ENCODE results near the gene EGLN3. TPM values are rescaled to one million over a fixed set of nuclear protein-coding genes. Genes with fewer than 3 reads are reported as not detected.

The EGLN3 gene
- total and polyA plus RNA-seq, 2 of the 13 experiments (the other 11 are each of a cell fraction or from before 2014, with no cell fraction given), result 0.18 to 27.3 TPM

- TF ChIP-seq AKNA (CRISPR knock-in tag; IDR thresholded peaks at IDR 0.05; ENCODE audit: borderline replicate concordance) (no peak), POLR2G (IDR thresholded peaks at IDR 0.05; ENCODE audit: low read depth, low read length) (no peak), SALL1 (CRISPR knock-in tag; IDR thresholded peaks at IDR 0.05) (peak; percentile 82), THAP8 (CRISPR knock-in tag; IDR thresholded peaks at IDR 0.05; ENCODE audit: borderline replicate concordance) (no peak), HMG20A (CRISPR knock-in tag; IDR thresholded peaks at IDR 0.05; ENCODE audit: borderline replicate concordance) (peak; percentile 95), ZNF773 (CRISPR knock-in tag; IDR thresholded peaks at IDR 0.05; ENCODE audit: borderline replicate concordance) (no peak), ZNF557 (CRISPR knock-in tag; IDR thresholded peaks at IDR 0.05) (peak; percentile 71; the same call in 1 of the 2 replicates), DMTF1 (CRISPR knock-in tag; IDR thresholded peaks at IDR 0.05) (no peak), EHMT2 (IDR thresholded peaks at IDR 0.05; ENCODE audit: borderline replicate concordance, low read depth, low read length) (peak; percentile 89), ZNF569 (CRISPR knock-in tag; IDR thresholded peaks at IDR 0.05; ENCODE audit: borderline replicate concordance) (no peak), SYNCRIP (IDR thresholded peaks at IDR 0.05; ENCODE audit: insufficient read depth, low read depth, low read length) (no peak), RORA (CRISPR knock-in tag; IDR thresholded peaks at IDR 0.05) (no peak), ZBTB7B (CRISPR knock-in tag; IDR thresholded peaks at IDR 0.05) (peak; percentile 52), GMEB2 (CRISPR knock-in tag; IDR thresholded peaks at IDR 0.05; ENCODE audit: low read depth) (no peak), ZNF678 (CRISPR knock-in tag; IDR thresholded peaks at IDR 0.05) (no peak), ZNF552 (CRISPR knock-in tag; IDR thresholded peaks at IDR 0.05; ENCODE audit: borderline replicate concordance) (no peak), NR2F6 (IDR thresholded peaks at IDR 0.05) (peak; percentile 89), NR2F6 (CRISPR knock-in tag; IDR thresholded peaks at IDR 0.05) (peak; percentile 90), ZNF740 (CRISPR knock-in tag; IDR thresholded peaks at IDR 0.05) (no peak), ZNF30 (CRISPR knock-in tag; IDR thresholded peaks at IDR 0.05) (0 out of 2 replicates have a peak, but pooled peaks have one; percentile 49), KLF9 (CRISPR knock-in tag; IDR thresholded peaks at IDR 0.05; ENCODE audit: low read depth) (peak; percentile 76; the same call in 1 of the 2 replicates)
These were observed 41.3 kb downstream of the EGLN3 start (continued) for GRCh38 chr14:33909380-33910084.
